GM23248 (cell line): ENCODE measurements around the gene SEPTIN6. TPM values are rescaled to one million over a fixed set of nuclear protein-coding genes. Genes with fewer than 3 reads are reported as not detected.

Source experiments
- DNase-seq: peaks from one replicate; pipeline ENCODE4 v3.0.0-alpha.2; 2015
- H2AFZ ChIP-seq: fragments of 200-600 bp; sonication (generic); 2 replicates; pipeline ENCODE4 v1.6.1; 2016; ENCODE audit warnings: antibody characterized with exemption
- H3F3A ChIP-seq: fragments of 200-600 bp; sonication (generic); 2 replicates; pipeline ENCODE4 v1.6.1; 2016; ENCODE audit warnings: mild to moderate bottlenecking, antibody characterized with exemption, mixed run types; ENCODE audit not compliant: insufficient read depth
- H3K27ac ChIP-seq: fragments of 200-600 bp; sonication (generic); 2 replicates; pipeline ENCODE4 v1.5.1; 2016; ENCODE audit warnings: mild to moderate bottlenecking
- H3K27me3 ChIP-seq: fragments of 200-600 bp; sonication (generic); replicated peaks from 2 replicates; pipeline ENCODE4 v1.6.1; 2016; ENCODE audit warnings: mild to moderate bottlenecking; ENCODE audit not compliant: insufficient read depth
- H3K36me3 ChIP-seq: fragments of 200-600 bp; sonication (generic); 2 replicates; pipeline ENCODE4 v1.6.1; 2016; ENCODE audit warnings: low read depth, mild to moderate bottlenecking
- H3K4me1 ChIP-seq: fragments of 200-600 bp; sonication (generic); 2 replicates; pipeline ENCODE4 v1.6.1; 2016; ENCODE audit warnings: mild to moderate bottlenecking; ENCODE audit not compliant: insufficient read depth
- H3K4me2 ChIP-seq: fragments of 200-600 bp; sonication (generic); one replicate; pipeline ENCODE4 v1.6.1; 2016; ENCODE audit warnings: mild to moderate bottlenecking; ENCODE audit not compliant: unreplicated experiment
- H3K4me3 ChIP-seq: fragments of 200-600 bp; sonication (generic); 2 replicates; pipeline ENCODE4 v1.5.1; 2016; ENCODE audit warnings: mild to moderate bottlenecking
- H3K79me2 ChIP-seq: fragments of 200-600 bp; sonication (generic); 2 replicates; pipeline ENCODE4 v1.6.1; 2016; ENCODE audit warnings: mild to moderate bottlenecking; ENCODE audit not compliant: insufficient read depth
- H3K9ac ChIP-seq: fragments of 200-600 bp; sonication (generic); 2 replicates; pipeline ENCODE4 v1.6.1; 2016; ENCODE audit warnings: mild to moderate bottlenecking
- H3K9me2 ChIP-seq: fragments of 200-600 bp; sonication (generic); 2 replicates; pipeline ENCODE4 v1.6.1; 2016; ENCODE audit warnings: mixed run types, mild to moderate bottlenecking, moderate library complexity; ENCODE audit not compliant: insufficient read depth
- H3K9me3 ChIP-seq: fragments of 200-600 bp; sonication (generic); one replicate; pipeline ENCODE4 v1.6.1; 2017; ENCODE audit warnings: low read depth
- H4K20me1 ChIP-seq: fragments of 200-600 bp; sonication (generic); 2 replicates; pipeline ENCODE4 v1.6.0; 2016; ENCODE audit not compliant: insufficient read depth
- EZH2 ChIP-seq: fragments of 200-600 bp; sonication (generic); IDR thresholded peaks from 2 replicates; pipeline ENCODE4 v1.6.1; 2018; ENCODE audit warnings: antibody characterized with exemption, mild to moderate bottlenecking; ENCODE audit not compliant: insufficient read depth, poor library complexity, severe bottlenecking
- EZH2phosphoT487 ChIP-seq: fragments of 200-600 bp; sonication (generic); IDR thresholded peaks from 2 replicates; pipeline ENCODE4 v1.6.1; 2018; ENCODE audit warnings: antibody characterized with exemption, moderate library complexity, mild to moderate bottlenecking, low read depth; ENCODE audit not compliant: insufficient read depth
- WGBS, 2 experiments: methylation state at CpG; one replicate each; pipeline ENCODE4 v1.1.6; 2015 to 2017; ENCODE audit warnings: low lambda C conversion rate in 2 of 2, low coverage in 1 of 2; ENCODE audit errors: missing lambda C conversion rate in 2 of 2; 5-methylcytosine and 5-hydroxymethylcytosine counted together
- in situ Hi-C: fragments of 300-500 bp; cut with MboI; formaldehyde crosslinking; loops from 2 replicates; pipeline ENCODE4 v1.15.0; 2020
- polyA plus RNA-seq: library from polyadenylated mRNA; unstranded; fragments of >200 nt; fragmentation: Nextera tagmentation; extraction: Ambion mirVana; gene quantifications from 2 replicates; pipeline ENCODE4 v1.2.1, GENCODE V29; 2016
- total RNA-seq: library from RNA; depleted of rRNA; stranded (reverse); fragments of >200 nt; shearing (Covaris generic); gene quantifications from 2 replicates; pipeline ENCODE4 v1.2.3, GENCODE V29; 2014; rRNA removed

Gene SEPTIN6
- total RNA-seq (22.2 and 23.8 TPM in 2 replicates), polyA plus RNA-seq (20.6 and 23.9 TPM in 2 replicates)

- H3K4me1 ChIP-seq = peaks cover 19% of the 10 kb centered on the region
- WGBS, 2 experiments = 13 to 42% methylated on average over 10 to 45 of the region's 59 CpGs
- H3K9me3 ChIP-seq = no peaks in the 10 kb centered on the region
- H3K4me3 ChIP-seq = peak within 1 kb of the TSS; percentile 80
- no peaks in the 10 kb centered on the region for H3K27me3 ChIP-seq
- H2AFZ ChIP-seq = peak within 1 kb of the TSS; percentile 71
- peaks cover 12% of the 10 kb centered on the region; the same call in 1 of the 2 replicates for H3F3A ChIP-seq
- H4K20me1 ChIP-seq = no peaks in the 10 kb centered on the region
- no peaks in the 10 kb centered on the region for H3K36me3 ChIP-seq
- peak within 1 kb of the TSS; percentile 85 for H3K9ac ChIP-seq
- H3K27ac ChIP-seq = peak within 1 kb of the TSS; percentile 79
- peak within 1 kb of the TSS; percentile 81 for H3K4me2 ChIP-seq
- DNase-seq = peak; percentile 72
- H3K79me2 ChIP-seq = peaks cover 31% of the 10 kb centered on the region
- H3K9me2 ChIP-seq = no peaks in the 10 kb centered on the region
- in situ Hi-C loops = no loop called here
- TF ChIP-seq EZH2 = no peak
- TF ChIP-seq EZH2phosphoT487 = no peak
Observed at GRCh38 chrX:119693040-119693995, at the start of gene SEPTIN6. Gene SEPTIN6 (minus strand): TSS chrX:119693168. CDS start chrX:119693105, 63 bp downstream.

DNA sequence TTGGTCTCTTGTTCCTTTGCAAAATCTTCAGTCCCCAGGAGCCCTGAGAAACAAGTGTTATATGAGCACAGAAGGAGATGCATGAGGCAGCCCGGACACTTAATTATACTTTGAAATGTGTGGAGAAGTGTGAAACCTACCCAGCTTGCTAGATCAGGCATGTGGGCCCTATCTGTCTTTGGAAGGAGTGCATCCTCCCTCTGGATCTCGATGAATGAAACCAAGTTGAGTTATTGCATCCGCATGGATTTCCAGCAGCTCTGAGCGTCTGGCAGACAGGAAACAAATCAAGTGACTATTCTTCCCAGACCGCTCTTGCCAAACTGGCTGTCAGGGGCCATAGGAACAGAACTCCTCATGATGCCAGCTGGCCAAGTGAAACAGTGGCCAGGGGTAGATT, 45.8 kb upstream of the SEPTIN6 start:
- Histone ChIP-seq H3K27ac (no peak overlapping the region), H3K27me3 (no peaks in the 10 kb centered on the region), H3K9me3 (no peaks in the 10 kb centered on the region), H3K4me1 (no peaks in the 10 kb centered on the region), H3K4me3 (no peak overlapping the region), H3K9me2 (no peaks in the 10 kb centered on the region), H4K20me1 (no peaks in the 10 kb centered on the region), H3K4me2 (no peak overlapping the region), H3K36me3 (no peaks in the 10 kb centered on the region), H3F3A (no peaks in the 10 kb centered on the region), H2AFZ (no peak overlapping the region), H3K9ac (no peak overlapping the region), H3K79me2 (no peaks in the 10 kb centered on the region)
- in situ Hi-C loops = loop anchor here (10.0 to 25.0 kb wide), 2 partner anchors 134 to 226 kb away; partner anchors contain the start of gene NKRF
- no peak for TF ChIP-seq EZH2phosphoT487
- WGBS, 2 experiments = 10 to 21% methylated on average over 4 to 5 of the region's 5 CpGs
- DNase-seq = peak; percentile 2

GRCh38 chrX:119736206-119736764, 43.3 kb upstream of the SEPTIN6 start:
- H3K9ac ChIP-seq = no peak overlapping the region
- 72 to 75% methylated on average over 6 to 11 of the region's 12 CpGs for WGBS, 2 experiments
- H3K4me1 ChIP-seq = no peaks in the 10 kb centered on the region
- no peak overlapping the region for H2AFZ ChIP-seq
- H4K20me1 ChIP-seq = no peaks in the 10 kb centered on the region
- no peaks in the 10 kb centered on the region for H3K27me3 ChIP-seq
- H3K4me2 ChIP-seq = no peak overlapping the region
- no peaks in the 10 kb centered on the region for H3K79me2 ChIP-seq
- H3K9me3 ChIP-seq = no peaks in the 10 kb centered on the region
- H3K9me2 ChIP-seq = no peaks in the 10 kb centered on the region
- H3K27ac ChIP-seq = no peak overlapping the region
- TF ChIP-seq EZH2phosphoT487 (no peak), EZH2 (no peak)
- in situ Hi-C loops = loop anchor here (10.0 to 25.0 kb wide), 2 partner anchors 131 to 224 kb away; partner anchors contain the start of gene NKRF
- no peak for DNase-seq
- H3F3A ChIP-seq = no peaks in the 10 kb centered on the region
- H3K4me3 ChIP-seq = no peak overlapping the region
- H3K36me3 ChIP-seq = no peaks in the 10 kb centered on the region

DNA sequence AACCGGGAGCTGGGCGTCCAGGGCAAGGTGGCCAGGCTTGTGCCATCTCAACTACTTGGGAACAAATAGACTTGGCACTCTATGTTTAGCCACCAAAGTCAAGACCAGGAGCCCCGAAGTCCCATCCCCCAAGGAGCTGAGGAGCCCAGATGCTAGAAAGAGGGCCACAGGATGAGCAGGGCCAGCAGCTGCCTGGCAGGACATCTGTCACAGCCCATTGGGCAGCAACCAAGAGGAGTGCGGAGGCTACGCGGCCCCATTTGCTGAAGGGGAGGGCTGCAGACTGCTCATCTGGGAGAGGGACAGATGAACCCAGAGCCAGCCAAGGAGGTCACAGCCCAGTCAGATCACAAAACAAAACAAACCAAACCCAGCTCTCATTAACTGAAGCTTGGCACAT, 42.5 kb upstream of the SEPTIN6 start:
- Histone ChIP-seq H3K4me1 (no peaks in the 10 kb centered on the region), H3K9me2 (no peaks in the 10 kb centered on the region), H3K27ac (no peak overlapping the region), H3F3A (no peaks in the 10 kb centered on the region), H2AFZ (no peak overlapping the region), H3K27me3 (no peaks in the 10 kb centered on the region), H3K9ac (no peak overlapping the region), H3K4me3 (no peak overlapping the region), H3K79me2 (no peaks in the 10 kb centered on the region), H3K9me3 (no peaks in the 10 kb centered on the region), H3K4me2 (no peak overlapping the region), H3K36me3 (no peaks in the 10 kb centered on the region), H4K20me1 (no peaks in the 10 kb centered on the region)
- in situ Hi-C loops = loop anchor here (10.0 to 25.0 kb wide), 2 partner anchors 131 to 223 kb away; partner anchors contain the start of gene NKRF
- WGBS, 2 experiments = 17 to 42% methylated on average over 1 to 6 of the region's 6 CpGs
- TF ChIP-seq EZH2 = no peak
- TF ChIP-seq EZH2phosphoT487 = no peak
- DNase-seq = no peak
